Endothelial cell of umbilical vein (primary cell): ENCODE data around the gene DUS1L.

Experiments
- CTCF ChIP-seq, 2 donors: IDR thresholded peaks; 1 replicate in 1 of 2; 2 replicates in 1 of 2; pipeline ENCODE4 v1.5.1; 2011; ENCODE audit warnings: low read length in 2 of 2, mild to moderate bottlenecking in 2 of 2, moderate library complexity in 2 of 2, control low read depth in 1 of 2, inconsistent platforms in 1 of 2, low read depth in 1 of 2; ENCODE audit not compliant: insufficient read depth in 1 of 2; ENCODE audit errors: extremely low read depth in 1 of 2
- EZH2 ChIP-seq: IDR thresholded peaks from 2 replicates; pipeline ENCODE4 v1.6.1; 2012; ENCODE audit warnings: borderline replicate concordance, low read depth, mild to moderate bottlenecking, moderate library complexity, low read length, inconsistent platforms; ENCODE audit not compliant: severe bottlenecking
- MAX ChIP-seq: IDR thresholded peaks from 2 replicates; pipeline ENCODE4 v1.6.1; 2011; ENCODE audit not compliant: insufficient read depth, insufficient read length
- MYC ChIP-seq: IDR thresholded peaks from one replicate; pipeline ENCODE4 v1.6.1; 2011; ENCODE audit warnings: mild to moderate bottlenecking, low read depth, low read length
- POLR2A ChIP-seq: IDR thresholded peaks from 2 replicates; pipeline ENCODE4 v1.6.1; 2012; ENCODE audit warnings: low read depth, mild to moderate bottlenecking, control low read depth, low read length
- POLR2AphosphoS5 ChIP-seq: IDR thresholded peaks from 2 replicates; pipeline ENCODE4 v1.6.1; 2012; ENCODE audit warnings: low read depth, mild to moderate bottlenecking, control low read depth, low read length, moderate library complexity; ENCODE audit not compliant: insufficient read depth

GRCh38 chr17:82041144-82041814 lies 24.3 kb downstream of the DUS1L start:
- TF ChIP-seq CTCF (IDR thresholded peaks at IDR 0.05; ENCODE audit: extremely low read depth in 1 of 2, insufficient read depth in 1 of 2, low read depth in 1 of 2, low read length in 2 of 2) (no peak), POLR2A (no peak), MYC (no peak), MAX (no peak), POLR2AphosphoS5 (no peak), EZH2 (no peak)
